Peyer's patch (tissue), 4 donors: Measurements from ENCODE around the gene TCF7.

Experiments used
- POLR2A ChIP-seq, 2 donors: fragments of 450-650 bp; IDR thresholded peaks; one replicate each; pipeline ENCODE4 v1.5.1; 2017; ENCODE audit warnings: antibody characterized with exemption in 2 of 2, mild to moderate bottlenecking in 2 of 2, moderate library complexity in 2 of 2
- TF ChIP-seq, protein P1 (sequence below), 6 experiments: fragments of 450-650 bp in 4 of 6; fragments of 200-600 bp in 2 of 6; sonication (generic) in 1 of 6; IDR thresholded peaks; one replicate each; pipeline ENCODE4 v1.5.1; 2017 to 2019; ENCODE audit warnings: antibody characterized with exemption in 6 of 6, mild to moderate bottlenecking in 3 of 6, moderate library complexity in 1 of 6

DNA sequence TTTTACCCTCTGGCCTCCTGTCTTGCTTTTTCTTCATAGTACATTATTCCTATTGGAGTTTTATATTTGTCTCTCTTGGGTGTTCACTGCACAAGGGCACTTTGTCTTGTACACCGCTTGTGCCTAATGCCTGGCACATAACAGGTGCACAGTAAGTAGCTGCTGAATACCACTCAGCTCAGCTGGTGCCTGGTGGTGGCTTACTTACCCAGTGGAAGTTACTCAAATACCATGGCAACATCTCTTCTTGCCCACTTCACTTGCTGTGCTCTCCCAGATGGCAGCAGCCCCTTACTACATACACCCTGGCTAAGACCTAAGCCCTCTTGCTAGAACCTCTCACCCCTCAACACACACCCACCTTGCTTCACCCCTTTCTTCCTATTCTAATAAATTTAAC is 73.6 kb downstream of the TCF7 start:
- no peak for TF ChIP-seq POLR2A (IDR thresholded peaks at IDR 0.05)
- TF ChIP-seq, protein P1, sequence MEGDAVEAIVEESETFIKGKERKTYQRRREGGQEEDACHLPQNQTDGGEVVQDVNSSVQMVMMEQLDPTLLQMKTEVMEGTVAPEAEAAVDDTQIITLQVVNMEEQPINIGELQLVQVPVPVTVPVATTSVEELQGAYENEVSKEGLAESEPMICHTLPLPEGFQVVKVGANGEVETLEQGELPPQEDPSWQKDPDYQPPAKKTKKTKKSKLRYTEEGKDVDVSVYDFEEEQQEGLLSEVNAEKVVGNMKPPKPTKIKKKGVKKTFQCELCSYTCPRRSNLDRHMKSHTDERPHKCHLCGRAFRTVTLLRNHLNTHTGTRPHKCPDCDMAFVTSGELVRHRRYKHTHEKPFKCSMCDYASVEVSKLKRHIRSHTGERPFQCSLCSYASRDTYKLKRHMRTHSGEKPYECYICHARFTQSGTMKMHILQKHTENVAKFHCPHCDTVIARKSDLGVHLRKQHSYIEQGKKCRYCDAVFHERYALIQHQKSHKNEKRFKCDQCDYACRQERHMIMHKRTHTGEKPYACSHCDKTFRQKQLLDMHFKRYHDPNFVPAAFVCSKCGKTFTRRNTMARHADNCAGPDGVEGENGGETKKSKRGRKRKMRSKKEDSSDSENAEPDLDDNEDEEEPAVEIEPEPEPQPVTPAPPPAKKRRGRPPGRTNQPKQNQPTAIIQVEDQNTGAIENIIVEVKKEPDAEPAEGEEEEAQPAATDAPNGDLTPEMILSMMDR (IDR thresholded peaks at IDR 0.05) = no peak
